ENCODE results near the gene ESR1. TPM values are rescaled to one million over a fixed set of nuclear protein-coding genes. Genes with fewer than 3 reads are reported as not detected.

ESR1 gene
- total and polyA plus RNA-seq, 2 donors (not counting 3 experiments of a cell fraction or from before 2014, with no cell fraction given): 0.01 TPM; not detected in 1

DNA sequence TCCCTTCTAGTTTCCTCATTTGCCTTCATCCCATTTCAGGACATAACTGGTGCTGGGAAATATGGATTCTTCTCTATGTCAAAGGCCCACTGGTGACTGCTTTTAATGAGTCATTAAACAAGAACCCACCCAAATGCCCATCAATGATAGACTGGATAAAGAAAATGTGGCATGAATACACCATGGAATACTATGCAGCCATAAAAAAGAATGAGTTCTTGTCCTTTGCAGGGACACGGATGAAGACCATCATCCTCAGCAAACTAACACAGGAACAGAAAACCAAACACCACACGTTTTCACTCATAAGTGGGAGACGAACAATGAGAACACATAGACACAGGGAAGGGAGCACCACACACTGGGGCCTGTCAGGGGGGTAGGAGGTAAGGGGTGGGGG lies 310.7 kb downstream of the ESR1 start:
- CTCF ChIA-PET: interaction anchor here (0.7 to 3.0 kb wide), 6 partner anchors 14 to 470 kb away, joined by 3 to 11 read pairs (median 4); no protein-coding TSS in a partner anchor
- dilution Hi-C loops (cut with MboI; ENCODE audit: extremely low pct_ligation_motif_present, low sequenced_read_pairs): no loop called here
- FAIRE-seq: no peak

More for the DNA sequence above, 310.7 kb downstream of the ESR1 start:
- BruUV-seq (replicated peaks): no TSS peak
- no peaks in the 10 kb centered on the region for H3K9me1 ChIP-seq (replicated peaks; ENCODE audit: control insufficient read depth, extremely low read depth, insufficient read depth, low read length)
- TF ChIP-seq EZH2 (IDR thresholded peaks at IDR 0.05; ENCODE audit: borderline replicate concordance, low read depth, low read length, severe bottlenecking) (no peak), JUN (IDR thresholded peaks at IDR 0.05; ENCODE audit: borderline replicate concordance, insufficient read depth, insufficient read length, low read depth) (no peak), POLR2AphosphoS5 (IDR thresholded peaks at IDR 0.05; ENCODE audit: insufficient read depth, low read depth, low read length) (no peak), FOS (IDR thresholded peaks at IDR 0.05; ENCODE audit: borderline replicate concordance, insufficient read depth, low read length) (no peak)
- TF ChIP-seq, protein P1, sequence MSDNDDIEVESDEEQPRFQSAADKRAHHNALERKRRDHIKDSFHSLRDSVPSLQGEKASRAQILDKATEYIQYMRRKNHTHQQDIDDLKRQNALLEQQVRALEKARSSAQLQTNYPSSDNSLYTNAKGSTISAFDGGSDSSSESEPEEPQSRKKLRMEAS (IDR thresholded peaks at IDR 0.05; ENCODE audit: insufficient read depth, insufficient read length): no peak
- TF ChIP-seq, protein P2, sequence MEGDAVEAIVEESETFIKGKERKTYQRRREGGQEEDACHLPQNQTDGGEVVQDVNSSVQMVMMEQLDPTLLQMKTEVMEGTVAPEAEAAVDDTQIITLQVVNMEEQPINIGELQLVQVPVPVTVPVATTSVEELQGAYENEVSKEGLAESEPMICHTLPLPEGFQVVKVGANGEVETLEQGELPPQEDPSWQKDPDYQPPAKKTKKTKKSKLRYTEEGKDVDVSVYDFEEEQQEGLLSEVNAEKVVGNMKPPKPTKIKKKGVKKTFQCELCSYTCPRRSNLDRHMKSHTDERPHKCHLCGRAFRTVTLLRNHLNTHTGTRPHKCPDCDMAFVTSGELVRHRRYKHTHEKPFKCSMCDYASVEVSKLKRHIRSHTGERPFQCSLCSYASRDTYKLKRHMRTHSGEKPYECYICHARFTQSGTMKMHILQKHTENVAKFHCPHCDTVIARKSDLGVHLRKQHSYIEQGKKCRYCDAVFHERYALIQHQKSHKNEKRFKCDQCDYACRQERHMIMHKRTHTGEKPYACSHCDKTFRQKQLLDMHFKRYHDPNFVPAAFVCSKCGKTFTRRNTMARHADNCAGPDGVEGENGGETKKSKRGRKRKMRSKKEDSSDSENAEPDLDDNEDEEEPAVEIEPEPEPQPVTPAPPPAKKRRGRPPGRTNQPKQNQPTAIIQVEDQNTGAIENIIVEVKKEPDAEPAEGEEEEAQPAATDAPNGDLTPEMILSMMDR (IDR thresholded peaks at IDR 0.05; ENCODE audit: extremely low read depth in 1 of 2, insufficient read depth in 1 of 2, low read depth in 1 of 2, low read length in 2 of 2): no peak
- H3K9ac ChIP-seq (replicated peaks; ENCODE audit: extremely low read depth, insufficient read depth, low read length): no peak overlapping the region
- no peak overlapping the region for H3K4me2 ChIP-seq (ENCODE audit: insufficient read depth, low read length)
- intact Hi-C loops (cut with micrococcal nuclease): no loop called here
- no peak overlapping the region for H3K27ac ChIP-seq (ENCODE audit: insufficient read depth, low read depth, low read length)
- POLR2A ChIA-PET: no interaction called here
- no peaks in the 10 kb centered on the region for H3K27me3 ChIP-seq (ENCODE audit: control insufficient read depth in 2 of 2, insufficient read depth in 2 of 2, low read length in 2 of 2)
- no peaks in the 10 kb centered on the region for H3K4me1 ChIP-seq (ENCODE audit: control insufficient read depth, extremely low read depth, insufficient read depth, low read length)
- no peak overlapping the region for H2AFZ ChIP-seq (ENCODE audit: low read depth, low read length)
- no peaks in the 10 kb centered on the region for H3K79me2 ChIP-seq (ENCODE audit: control insufficient read depth, insufficient read depth, low read length)
- no peak overlapping the region for H3K4me3 ChIP-seq (replicated peaks in 1 of 3; ENCODE audit: insufficient read depth in 1 of 3, low read depth in 1 of 3, low read length in 3 of 3)
- peaks cover 0 to 4% of the 10 kb centered on the region in 2 experiments for H3K36me3 ChIP-seq (ENCODE audit: control insufficient read depth in 2 of 2, extremely low read depth in 1 of 2, insufficient read depth in 2 of 2, low read length in 2 of 2)
- DNase-seq (ENCODE audit: low read depth, low spot score): no peak
- no peaks in the 10 kb centered on the region for H3K9me3 ChIP-seq (replicated peaks; ENCODE audit: control insufficient read depth, insufficient read depth, low read length)
- H4K20me1 ChIP-seq (replicated peaks; ENCODE audit: control insufficient read depth, extremely low read depth, insufficient read depth, low read length): no peaks in the 10 kb centered on the region
